ENCODE results near the gene SULT2B1.

Gene SULT2B1

DNA sequence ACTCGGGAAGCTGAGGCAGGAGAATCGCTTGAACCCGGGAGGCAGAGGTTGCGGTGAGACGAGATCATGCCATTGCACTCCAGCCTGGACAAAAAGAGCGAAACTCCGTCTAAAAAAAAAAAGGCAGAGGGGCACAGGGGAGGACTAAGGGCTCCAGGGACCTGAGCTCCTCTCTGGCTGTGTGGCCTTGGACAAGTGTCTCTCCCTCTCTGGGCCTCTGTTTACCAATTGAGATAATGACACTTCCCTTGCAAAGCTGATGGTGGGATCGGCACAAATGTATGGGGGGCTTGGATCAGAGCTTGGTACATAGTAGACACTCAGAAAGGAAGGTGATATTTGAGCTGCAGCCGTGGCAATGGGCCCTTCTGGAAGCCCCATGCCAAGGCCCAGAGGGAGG is 43.2 kb downstream of the SULT2B1 start:
- TF ChIP-seq, protein P1, sequence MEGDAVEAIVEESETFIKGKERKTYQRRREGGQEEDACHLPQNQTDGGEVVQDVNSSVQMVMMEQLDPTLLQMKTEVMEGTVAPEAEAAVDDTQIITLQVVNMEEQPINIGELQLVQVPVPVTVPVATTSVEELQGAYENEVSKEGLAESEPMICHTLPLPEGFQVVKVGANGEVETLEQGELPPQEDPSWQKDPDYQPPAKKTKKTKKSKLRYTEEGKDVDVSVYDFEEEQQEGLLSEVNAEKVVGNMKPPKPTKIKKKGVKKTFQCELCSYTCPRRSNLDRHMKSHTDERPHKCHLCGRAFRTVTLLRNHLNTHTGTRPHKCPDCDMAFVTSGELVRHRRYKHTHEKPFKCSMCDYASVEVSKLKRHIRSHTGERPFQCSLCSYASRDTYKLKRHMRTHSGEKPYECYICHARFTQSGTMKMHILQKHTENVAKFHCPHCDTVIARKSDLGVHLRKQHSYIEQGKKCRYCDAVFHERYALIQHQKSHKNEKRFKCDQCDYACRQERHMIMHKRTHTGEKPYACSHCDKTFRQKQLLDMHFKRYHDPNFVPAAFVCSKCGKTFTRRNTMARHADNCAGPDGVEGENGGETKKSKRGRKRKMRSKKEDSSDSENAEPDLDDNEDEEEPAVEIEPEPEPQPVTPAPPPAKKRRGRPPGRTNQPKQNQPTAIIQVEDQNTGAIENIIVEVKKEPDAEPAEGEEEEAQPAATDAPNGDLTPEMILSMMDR (IDR thresholded peaks at IDR 0.05), result no peak

DNA sequence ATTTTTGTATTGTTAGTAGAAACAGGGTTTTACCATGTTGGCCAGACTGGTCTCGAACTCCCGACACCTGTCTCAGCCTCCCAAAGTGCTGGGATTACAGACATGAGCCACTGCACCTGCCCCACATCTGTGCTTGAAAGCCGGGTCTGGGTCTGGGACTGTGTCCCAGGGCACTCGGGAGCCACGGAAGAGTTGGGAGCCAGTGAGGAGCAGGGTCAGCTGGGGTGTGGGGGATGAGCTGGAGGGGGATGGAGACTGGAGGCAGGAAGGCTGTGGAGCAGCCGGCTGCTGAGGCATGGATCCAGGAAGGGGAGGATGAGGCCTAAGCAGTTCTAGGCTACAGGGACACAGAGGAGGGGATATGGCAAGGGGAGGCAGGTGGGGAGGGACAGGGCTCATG is 43.9 kb downstream of the SULT2B1 start:
- TF ChIP-seq, protein P1 (IDR thresholded peaks at IDR 0.05), result no peak

DNA sequence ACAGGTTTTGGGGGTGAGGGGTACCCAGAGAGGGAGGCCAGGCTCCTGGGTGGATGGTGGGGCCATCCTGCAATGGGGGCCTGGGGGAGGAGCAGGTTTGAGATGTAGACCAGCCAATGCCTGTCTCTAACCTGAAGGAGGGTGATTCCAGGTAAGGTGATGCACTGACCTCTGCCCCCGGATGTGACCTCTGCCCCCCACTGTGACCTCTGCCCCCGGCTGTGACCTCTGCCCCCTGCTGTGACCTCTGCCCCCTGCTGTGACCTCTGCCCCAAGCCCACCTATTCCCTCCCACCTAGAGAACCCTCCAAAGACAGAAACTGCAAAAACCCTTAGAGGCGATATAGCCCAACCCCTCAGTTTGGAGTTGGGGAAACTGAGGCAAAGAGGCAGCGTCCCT is 44.3 kb downstream of the SULT2B1 start:
- TF ChIP-seq, protein P1 (IDR thresholded peaks at IDR 0.05), result no peak

DNA sequence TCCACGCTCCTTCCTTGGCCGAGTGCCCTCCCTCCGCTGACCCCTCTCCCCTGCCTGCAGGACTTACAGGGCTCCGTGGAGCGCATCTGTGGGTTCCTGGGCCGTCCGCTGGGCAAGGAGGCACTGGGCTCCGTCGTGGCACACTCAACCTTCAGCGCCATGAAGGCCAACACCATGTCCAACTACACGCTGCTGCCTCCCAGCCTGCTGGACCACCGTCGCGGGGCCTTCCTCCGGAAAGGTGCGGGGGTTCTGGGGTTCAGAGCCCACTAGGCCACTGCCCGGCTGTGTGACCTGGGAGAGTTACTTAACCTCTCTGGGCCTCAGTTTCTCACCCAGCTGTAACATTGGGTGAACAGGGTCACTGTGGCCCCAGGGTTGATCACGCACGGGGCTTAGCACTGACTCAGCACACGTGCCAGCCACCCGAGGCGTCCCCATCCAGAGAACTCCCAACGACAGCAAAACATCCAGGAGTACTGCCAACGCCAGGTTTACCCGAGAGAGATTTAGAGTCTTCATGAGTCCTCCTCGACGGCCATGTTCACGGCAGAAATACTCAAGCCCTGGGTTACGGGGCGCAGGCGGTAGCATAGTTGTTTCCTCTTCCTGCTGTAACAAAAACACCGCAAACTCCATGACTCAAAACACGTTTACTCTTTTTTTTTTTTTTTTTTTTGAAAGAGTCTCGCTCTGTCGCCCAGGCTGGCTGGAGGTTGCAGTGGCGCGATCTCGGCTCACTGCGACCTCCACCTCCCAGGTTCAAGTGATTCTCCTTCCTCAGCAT is 44.9 kb downstream of the SULT2B1 start:
- TF ChIP-seq, protein P1 (IDR thresholded peaks at IDR 0.05), result no peak

DNA sequence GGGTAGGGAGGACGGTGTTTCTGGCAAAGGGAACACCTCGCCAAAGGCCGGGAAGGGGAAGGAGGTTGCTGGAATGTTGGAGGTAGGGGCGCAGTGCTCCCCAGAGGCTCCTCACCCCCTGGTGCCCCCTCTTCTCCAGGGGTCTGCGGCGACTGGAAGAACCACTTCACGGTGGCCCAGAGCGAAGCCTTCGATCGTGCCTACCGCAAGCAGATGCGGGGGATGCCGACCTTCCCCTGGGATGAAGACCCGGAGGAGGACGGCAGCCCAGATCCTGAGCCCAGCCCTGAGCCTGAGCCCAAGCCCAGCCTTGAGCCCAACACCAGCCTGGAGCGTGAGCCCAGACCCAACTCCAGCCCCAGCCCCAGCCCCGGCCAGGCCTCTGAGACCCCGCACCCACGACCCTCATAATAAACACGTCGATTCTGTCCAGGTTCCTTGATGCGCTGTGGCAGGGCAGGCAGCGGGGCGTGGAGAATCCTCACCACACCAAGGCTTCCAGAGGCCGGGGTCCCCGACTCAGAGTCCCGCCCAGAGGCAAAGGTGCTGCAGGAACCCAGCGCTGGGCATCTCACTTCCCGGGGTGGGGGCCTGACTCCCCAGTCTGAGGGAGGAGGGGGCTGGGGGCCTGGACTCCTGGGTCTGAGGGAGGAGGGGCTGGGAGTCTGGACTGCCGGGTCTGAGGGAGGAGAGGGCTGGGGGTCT is 47.2 kb downstream of the SULT2B1 start:
- TF ChIP-seq, protein P1 (IDR thresholded peaks at IDR 0.05), result no peak

DNA sequence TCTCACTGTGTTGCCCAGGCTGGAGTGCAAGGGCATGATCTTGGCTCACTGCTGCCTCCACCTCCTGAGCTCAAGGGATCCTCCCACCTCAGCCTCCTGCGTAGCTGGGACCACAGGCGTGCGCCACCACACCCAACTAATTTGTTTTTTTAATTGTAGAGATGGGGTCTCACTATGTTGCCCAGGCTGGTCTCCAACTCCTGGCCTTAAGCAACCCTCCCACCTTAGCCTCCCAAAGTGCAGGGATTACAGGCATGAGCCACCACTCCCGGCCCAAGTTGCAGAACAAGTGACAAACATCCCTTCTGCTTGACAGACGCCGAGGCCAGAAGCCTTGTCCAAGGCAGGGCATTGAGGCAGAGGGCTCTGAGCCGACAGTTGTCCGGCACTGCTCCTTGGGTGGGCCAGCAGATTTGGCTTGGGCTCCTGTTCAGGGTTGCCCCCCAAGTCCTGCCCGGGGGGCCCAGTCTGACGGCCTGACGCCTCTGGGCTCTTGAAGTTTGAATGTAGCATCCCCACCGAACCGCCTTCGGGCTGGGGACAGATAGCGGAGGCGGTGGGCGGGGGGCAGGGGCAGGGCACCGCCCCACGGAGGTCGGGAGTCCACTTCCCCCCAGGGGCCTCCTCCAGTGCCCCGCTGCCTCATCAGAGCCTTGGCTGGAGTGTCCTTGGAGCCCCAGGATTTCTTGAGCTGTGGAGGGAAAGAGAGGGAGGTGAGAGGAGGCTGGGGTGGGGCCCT is 48.9 kb downstream of the SULT2B1 start:
- TF ChIP-seq, protein P1 (IDR thresholded peaks at IDR 0.05), result no peak

DNA sequence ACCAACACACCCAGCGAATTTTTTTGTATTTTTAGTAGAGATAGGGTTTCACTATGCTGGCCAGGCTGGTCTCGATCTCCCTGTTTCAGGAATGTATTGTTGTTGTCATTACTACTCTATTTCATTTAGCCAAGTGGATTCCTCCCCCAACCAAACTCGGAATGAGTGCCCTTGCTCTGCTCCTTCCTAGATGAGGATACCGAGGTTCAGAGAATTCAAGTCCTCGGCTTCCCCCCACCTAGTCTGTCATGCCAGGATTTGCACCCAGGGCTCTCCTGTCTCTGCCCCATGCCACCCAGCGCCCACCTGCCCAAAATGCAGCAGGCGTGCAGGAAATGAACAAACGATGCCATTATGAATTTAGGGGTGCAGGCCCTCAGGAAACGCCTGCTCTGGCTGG is 51.0 kb downstream of the SULT2B1 start:
- TF ChIP-seq, protein P1 (IDR thresholded peaks at IDR 0.05), result no peak
